CD14-positive monocyte (primary cell): ENCODE data around the gene LCNL1. TPM values are rescaled to one million over a fixed set of nuclear protein-coding genes. Genes with fewer than 3 reads are reported as not detected.

Source experiments
- DNase-seq, 3 donors: peaks; one replicate each; pipeline ENCODE4 v3.0.0-alpha.2; 2011 to 2022
- H2AFZ ChIP-seq: 2 replicates; pipeline ENCODE4 v1.6.0; 2012; ENCODE audit warnings: mild to moderate bottlenecking, low read depth, low read length, inconsistent platforms; ENCODE audit not compliant: insufficient read depth, poor library complexity, severe bottlenecking
- H3K27ac ChIP-seq, 2 donors: 1 replicate in 1 of 2; 2 replicates in 1 of 2; pipeline ENCODE4 v1.5.1; 2012 to 2013; ENCODE audit warnings: low read length in 2 of 2, control low read depth in 1 of 2, inconsistent platforms in 1 of 2, low read depth in 1 of 2, mild to moderate bottlenecking in 1 of 2
- H3K27me3 ChIP-seq, 2 donors: one replicate each; pipeline versions ENCODE4 v1.6.0 to v1.6.1; 2011 to 2013; ENCODE audit warnings: low read length in 2 of 2; ENCODE audit not compliant: control insufficient read depth in 2 of 2, insufficient read depth in 2 of 2
- H3K36me3 ChIP-seq, 2 donors: replicated peaks in 1 of 2; 1 replicate in 1 of 2; 2 replicates in 1 of 2; pipeline versions ENCODE4 v1.5.1 to v1.6.1; 2012 to 2013; ENCODE audit warnings: low read length in 2 of 2, control low read depth in 1 of 2, inconsistent platforms in 1 of 2, mild to moderate bottlenecking in 1 of 2; ENCODE audit not compliant: insufficient read depth in 2 of 2, control insufficient read depth in 1 of 2
- H3K4me1 ChIP-seq, 2 donors: 1 replicate in 1 of 2; 2 replicates in 1 of 2; pipeline versions ENCODE4 v1.5.1 to v1.6.1; 2012 to 2013; ENCODE audit warnings: low read length in 2 of 2, control low read depth in 1 of 2, inconsistent platforms in 1 of 2, mild to moderate bottlenecking in 1 of 2, moderate library complexity in 1 of 2; ENCODE audit not compliant: insufficient read depth in 2 of 2, control insufficient read depth in 1 of 2
- H3K4me2 ChIP-seq: replicated peaks from 2 replicates; pipeline ENCODE3; 2012; ENCODE audit warnings: low read length, moderate library complexity, mild to moderate bottlenecking; ENCODE audit not compliant: poor library complexity, severe bottlenecking; ENCODE audit errors: extremely low read depth
- H3K4me3 ChIP-seq, 3 experiments: fragments of 200-600 bp in 1 of 3; sonication (generic) in 1 of 3; replicated peaks in 1 of 3; 1 replicate in 2 of 3; 2 replicates in 1 of 3; pipeline ENCODE4 v1.5.1; 2011 to 2013; ENCODE audit warnings: low read length in 3 of 3, mild to moderate bottlenecking in 3 of 3, control low read depth in 2 of 3, low read depth in 2 of 3, inconsistent platforms in 1 of 3, moderate library complexity in 1 of 3
- H3K79me2 ChIP-seq: 2 replicates; pipeline ENCODE4 v1.6.0; 2012; ENCODE audit warnings: mild to moderate bottlenecking, control low read depth, inconsistent platforms, low read length, moderate library complexity; ENCODE audit not compliant: insufficient read depth
- H3K9ac ChIP-seq: 2 replicates; pipeline ENCODE4 v1.6.0; 2017; ENCODE audit warnings: low read length, mild to moderate bottlenecking; ENCODE audit not compliant: insufficient read depth, poor library complexity, severe bottlenecking
- H3K9me3 ChIP-seq, 2 donors: replicated peaks in 1 of 2; 1 replicate in 1 of 2; 2 replicates in 1 of 2; pipeline versions ENCODE4 v1.5.1 to v1.6.1; 2012 to 2013; ENCODE audit warnings: low read length in 2 of 2, control low read depth in 1 of 2; ENCODE audit not compliant: control insufficient read depth in 1 of 2, insufficient read depth in 1 of 2
- H4K20me1 ChIP-seq: 2 replicates; pipeline ENCODE4 v1.6.0; 2012; ENCODE audit warnings: mild to moderate bottlenecking, low read length, control low read depth, moderate library complexity; ENCODE audit not compliant: insufficient read depth
- H3K27ac Mint-ChIP-seq, 7 donors: one replicate each; pipeline ENCODE4 v1.8.0; 2020; ENCODE audit warnings: mild to moderate bottlenecking in 7 of 7, mixed read lengths in 7 of 7, moderate library complexity in 6 of 7, inconsistent platforms in 2 of 7
- H3K27me3 Mint-ChIP-seq, 3 donors: one replicate each; pipeline ENCODE4 v1.8.0; 2021 to 2022; ENCODE audit warnings: low read depth in 3 of 3, mild to moderate bottlenecking in 3 of 3, mixed read lengths in 3 of 3, moderate library complexity in 3 of 3, inconsistent platforms in 1 of 3
- H3K36me3 Mint-ChIP-seq, 2 donors: one replicate each; pipeline ENCODE4 v1.8.0; 2020; ENCODE audit warnings: mixed read lengths in 2 of 2, inconsistent platforms in 1 of 2, mild to moderate bottlenecking in 1 of 2
- H3K4me1 Mint-ChIP-seq: one replicate; pipeline ENCODE4 v1.8.0; 2020; ENCODE audit warnings: mild to moderate bottlenecking, mixed read lengths
- H3K4me3 Mint-ChIP-seq, 2 donors: one replicate each; pipeline ENCODE4 v1.8.0; 2020; ENCODE audit warnings: mild to moderate bottlenecking in 2 of 2, mixed read lengths in 2 of 2, moderate library complexity in 1 of 2
- H3K9me3 Mint-ChIP-seq, 7 donors: one replicate each; pipeline ENCODE4 v1.8.0; 2020 to 2022; ENCODE audit warnings: mixed read lengths in 7 of 7, mild to moderate bottlenecking in 6 of 7, moderate library complexity in 6 of 7, inconsistent platforms in 2 of 7
- CTCF ChIP-seq: fragments of 200-600 bp; IDR thresholded peaks from one replicate; pipeline ENCODE4 v1.8.0; 2022; ENCODE audit warnings: antibody characterized with exemption, mild to moderate bottlenecking
- WGBS: methylation state at CpG from one replicate; pipeline ENCODE4 v1.1.5; 2013; ENCODE audit warnings: missing lambda C conversion rate; ENCODE audit not compliant: insufficient coverage; 5-methylcytosine and 5-hydroxymethylcytosine counted together
- intact Hi-C, 2 donors: fragments of 100-400 bp; cut with micrococcal nuclease; formaldehyde crosslinking; loops; one replicate each; pipeline versions ENCODE4 v1.15.0 to v1.15.1; 2023
- polyA plus RNA-seq, 3 donors: library from polyadenylated mRNA; depleted of rRNA in 1 of 3; unstranded in 2 of 3; stranded (reverse) in 1 of 3; fragments of 300-500 nt in 2 of 3; fragments of >200 nt in 1 of 3; fragmentation: Illumina TruSeq in 2 of 3; gene quantifications; 1 replicate in 2 of 3; 2 replicates in 1 of 3; pipeline ENCODE4 v1.2.3, GENCODE V29; 2012 to 2021

LCNL1 gene
- polyA plus RNA-seq, 3 donors: 0.04 TPM; not detected in 2

- Mint-ChIP-seq H3K36me3 (peaks cover 9 to 32% of the 10 kb centered on the region in 2 donors), H3K4me1 (no peaks in the 10 kb centered on the region), H3K27ac (no peak overlapping the region), H3K27me3 (peaks cover 0 to 2% (median 2%) of the 10 kb centered on the region in 3 donors), H3K9me3 (peaks cover 0 to 6% (median 0%) of the 10 kb centered on the region in 7 donors), H3K4me3 (no peak overlapping the region)
- 97% methylated on average over 21 of the region's 21 CpGs for WGBS
- DNase-seq: no peak
- H3K36me3 ChIP-seq: peaks cover 0 to 3% of the 10 kb centered on the region in 2 donors
- no peak overlapping the region for H3K9ac ChIP-seq
- no peak overlapping the region for H3K27ac ChIP-seq
- no peaks in the 10 kb centered on the region for H3K4me1 ChIP-seq
- H4K20me1 ChIP-seq: no peaks in the 10 kb centered on the region
- H3K9me3 ChIP-seq: no peaks in the 10 kb centered on the region
- no peaks in the 10 kb centered on the region for H3K79me2 ChIP-seq
- no peak overlapping the region for H3K4me2 ChIP-seq
- intact Hi-C loops: no loop called here
- no peaks in the 10 kb centered on the region for H3K27me3 ChIP-seq
- no peak overlapping the region for H2AFZ ChIP-seq
- TF ChIP-seq CTCF: no peak
- no peak overlapping the region for H3K4me3 ChIP-seq
These were observed 33.2 kb downstream of the LCNL1 start for GRCh38 chr9:137015976-137016375.

- Mint-ChIP-seq H3K4me1 (no peaks in the 10 kb centered on the region), H3K36me3 (peaks cover 6 to 30% of the 10 kb centered on the region in 2 donors), H3K27ac (no peak overlapping the region), H3K27me3 (peaks cover 0 to 2% (median 2%) of the 10 kb centered on the region in 3 donors), H3K9me3 (peaks cover 0 to 6% (median 0%) of the 10 kb centered on the region in 7 donors), H3K4me3 (no peak overlapping the region)
- no peak for TF ChIP-seq CTCF
- no peak overlapping the region for H2AFZ ChIP-seq
- intact Hi-C loops: no loop called here
- 98% methylated on average over 11 of the region's 16 CpGs for WGBS
- peaks cover 0 to 3% of the 10 kb centered on the region in 2 donors for H3K36me3 ChIP-seq
- DNase-seq: no peak
- H3K4me1 ChIP-seq: no peaks in the 10 kb centered on the region
- H4K20me1 ChIP-seq: no peaks in the 10 kb centered on the region
- H3K4me3 ChIP-seq: no peak overlapping the region
- H3K9me3 ChIP-seq: no peaks in the 10 kb centered on the region
- H3K9ac ChIP-seq: no peak overlapping the region
- no peak overlapping the region for H3K4me2 ChIP-seq
- H3K27ac ChIP-seq: no peak overlapping the region
- H3K27me3 ChIP-seq: no peaks in the 10 kb centered on the region
- no peaks in the 10 kb centered on the region for H3K79me2 ChIP-seq
These were observed 33.6 kb downstream of the LCNL1 start for GRCh38 chr9:137016436-137016835.
